A673 (cell line): ENCODE results near the gene SLC35A4. TPM values are rescaled to one million over a fixed set of nuclear protein-coding genes. Genes with fewer than 3 reads are reported as not detected.

Source experiments
- BruUV-seq: library from RNA; stranded (reverse); fragments of 400-500 nt; replicated peaks from 2 replicates; lab custom pipeline; 2021; lab: Mats Ljungman, UMichigan
- CTCF ChIA-PET: fragments of 300-600 bp; sonication (Branson Sonifier 250); formaldehyde crosslinking; loops from one replicate; lab custom pipeline; 2022; ENCODE audit warnings: antibody characterized with exemption; lab: Charles Lee
- POLR2A ChIA-PET: fragments of 300-600 bp; sonication (Branson Sonifier 250); formaldehyde crosslinking; loops from one replicate; lab custom pipeline; 2022; ENCODE audit warnings: antibody characterized with exemption; ENCODE audit not compliant: low non-redundant PET; lab: Charles Lee
- DNase-seq: peaks from one replicate; pipeline ENCODE4 v3.0.0-alpha.2; 2015; ENCODE audit warnings: low spot score
- H3K27ac ChIP-seq: fragments of 200-600 bp; sonication (generic); 2 replicates; pipeline ENCODE4 v1.5.1; 2016; ENCODE audit warnings: mixed run types, low read depth, mild to moderate bottlenecking, mixed read lengths, antibody characterized with exemption, low read length; ENCODE audit not compliant: poor library complexity, severe bottlenecking
- H3K27me3 ChIP-seq: fragments of 200-600 bp; sonication (generic); replicated peaks from 2 replicates; pipeline ENCODE4 v1.6.1; 2017; ENCODE audit warnings: mixed run types, low read depth, mild to moderate bottlenecking, mixed read lengths, antibody characterized with exemption, low read length; ENCODE audit not compliant: insufficient read depth, poor library complexity
- H3K36me3 ChIP-seq: fragments of 200-600 bp; sonication (generic); 2 replicates; pipeline ENCODE4 v1.6.1; 2016; ENCODE audit warnings: mixed run types, mild to moderate bottlenecking, mixed read lengths, antibody characterized with exemption, low read length; ENCODE audit not compliant: insufficient read depth, poor library complexity, severe bottlenecking
- H3K4me1 ChIP-seq: fragments of 200-600 bp; sonication (generic); 2 replicates; pipeline ENCODE4 v1.6.1; 2017; ENCODE audit warnings: mixed run types, mild to moderate bottlenecking, mixed read lengths, antibody characterized with exemption, low read length; ENCODE audit not compliant: insufficient read depth, poor library complexity, severe bottlenecking
- H3K4me3 ChIP-seq: fragments of 200-600 bp; sonication (generic); 2 replicates; pipeline ENCODE4 v1.5.1; 2016; ENCODE audit warnings: low read depth, mixed run types, mild to moderate bottlenecking, mixed read lengths, low read length; ENCODE audit not compliant: poor library complexity, severe bottlenecking
- H3K9me3 ChIP-seq: fragments of 200-600 bp; sonication (generic); 2 replicates; pipeline ENCODE4 v1.6.1; 2016; ENCODE audit warnings: mixed run types, low read depth, mild to moderate bottlenecking, mixed read lengths, antibody characterized with exemption, low read length; ENCODE audit not compliant: poor library complexity, severe bottlenecking
- CTCF ChIP-seq: fragments of 300-800, 200-600 bp; sonication (generic); conservative IDR thresholded peaks from 2 replicates; pipeline ENCODE4 v1.5.1; 2017; ENCODE audit warnings: low read depth, mild to moderate bottlenecking, antibody characterized with exemption, low read length, moderate library complexity, mixed read lengths
- EZH2 ChIP-seq: fragments of 200-600 bp; sonication (generic); IDR thresholded peaks from 2 replicates; pipeline ENCODE4 v1.6.1; 2017; ENCODE audit warnings: borderline replicate concordance, low read depth, mild to moderate bottlenecking, mixed read lengths, antibody characterized with exemption, low read length; ENCODE audit not compliant: poor library complexity, severe bottlenecking
- intact Hi-C: fragments of 100-400 bp; cut with micrococcal nuclease; formaldehyde crosslinking; loops from one replicate; pipeline ENCODE4 v1.10.0; 2022; ENCODE audit not compliant: unreplicated experiment
- total RNA-seq: library from RNA; stranded (reverse); gene quantifications from 2 replicates; pipeline ENCODE4 v1.2.3, GENCODE V29; 2021

SLC35A4 gene
- total RNA-seq, 1 experiment from 2014 or later: 99.6 TPM

GRCh38 chr5:140558542-140558941, 6.1 kb upstream of the SLC35A4 start:
- Histone ChIP-seq H3K4me1 (peaks cover 19% of the 10 kb centered on the region), H3K27ac (peak overlapping the region; percentile 95), H3K36me3 (no peaks in the 10 kb centered on the region), H3K27me3 (no peaks in the 10 kb centered on the region), H3K9me3 (no peaks in the 10 kb centered on the region), H3K4me3 (no peak overlapping the region)
- POLR2A ChIA-PET: no interaction called here
- intact Hi-C loops: loop anchor here (10.0 kb wide), 1 partner anchor 156 kb away; no protein-coding TSS in a partner anchor
- DNase-seq: no peak
- no TSS peak for BruUV-seq
- CTCF ChIA-PET: no interaction called here
- TF ChIP-seq CTCF: no peak
- no peak for TF ChIP-seq EZH2

- CTCF ChIA-PET: no interaction called here
- intact Hi-C loops: loop anchor here (5.0 kb wide), 1 partner anchor 77 kb away; the partner anchor contains the start of gene TMCO6
Measured at GRCh38 chr5:140560227-140560626, 4.4 kb upstream of the SLC35A4 start.

GRCh38 chr5:140561753-140562523, 2.7 kb upstream of the SLC35A4 start:
- Histone ChIP-seq H3K36me3 (peaks cover 8% of the 10 kb centered on the region), H3K9me3 (no peaks in the 10 kb centered on the region), H3K27me3 (no peaks in the 10 kb centered on the region), H3K27ac (no peak overlapping the region), H3K4me3 (no peak overlapping the region), H3K4me1 (peaks cover 20% of the 10 kb centered on the region)
- ChIA-PET CTCF (no interaction called here), POLR2A (no interaction called here)
- TF ChIP-seq CTCF (no peak), EZH2 (no peak)
- intact Hi-C loops: loop anchor here (5.0 kb wide), 1 partner anchor 75 kb away; the partner anchor contains the start of gene TMCO6
- no TSS peak for BruUV-seq
- DNase-seq: no peak

More at GRCh38 chr5:140560227-140560626, 4.4 kb upstream of the SLC35A4 start:
- Histone ChIP-seq H3K27ac (no peak overlapping the region), H3K27me3 (no peaks in the 10 kb centered on the region), H3K9me3 (no peaks in the 10 kb centered on the region), H3K4me3 (no peak overlapping the region), H3K36me3 (no peaks in the 10 kb centered on the region), H3K4me1 (peaks cover 23% of the 10 kb centered on the region)
- no TSS peak for BruUV-seq
- POLR2A ChIA-PET: no interaction called here
- TF ChIP-seq EZH2 (no peak), CTCF (no peak)
- no peak for DNase-seq
